ENCODE measurements around the gene ANKS1B. TPM values are rescaled to one million over a fixed set of nuclear protein-coding genes. Genes with fewer than 3 reads are reported as not detected.
"Not testable (repeated sequence)": the region's sequence is repeated elsewhere in the genome, so short reads cannot be mapped to it uniquely, and the experiment has no call there.

The ANKS1B gene
- total RNA-seq, 1 donor from 2014 or later: 11.3 TPM

- peaks cover 1% of the 10 kb centered on the region for H3K9me3 Mint-ChIP-seq (ENCODE audit: unreplicated experiment)
- no peaks in the 10 kb centered on the region for H3K4me1 Mint-ChIP-seq (ENCODE audit: low read depth, unreplicated experiment)
- no peaks in the 10 kb centered on the region for H3K36me3 Mint-ChIP-seq (ENCODE audit: unreplicated experiment)
- no peak overlapping the region for H3K27ac Mint-ChIP-seq (ENCODE audit: unreplicated experiment)
- no peaks in the 10 kb centered on the region for H3K27me3 Mint-ChIP-seq (ENCODE audit: unreplicated experiment)
- TF ChIP-seq CTCF (IDR thresholded peaks at IDR 0.05; ENCODE audit: partially characterized antibody, unreplicated experiment): no peak
- no peak overlapping the region for H3K4me3 Mint-ChIP-seq (ENCODE audit: unreplicated experiment)
- DNase-seq: no peak
Measured at GRCh38 chr12:98840325-98840724, 1144.4 kb downstream of the ANKS1B start.

GRCh38 chr12:98838231-98838647 lies 1146.5 kb downstream of the ANKS1B start:
- no peaks in the 10 kb centered on the region for H3K27me3 Mint-ChIP-seq (ENCODE audit: unreplicated experiment)
- H3K27ac Mint-ChIP-seq (ENCODE audit: unreplicated experiment): no peak overlapping the region
- no peak overlapping the region for H3K4me3 Mint-ChIP-seq (ENCODE audit: unreplicated experiment)
- no peaks in the 10 kb centered on the region for H3K4me1 Mint-ChIP-seq (ENCODE audit: low read depth, unreplicated experiment)
- H3K36me3 Mint-ChIP-seq (ENCODE audit: unreplicated experiment): no peaks in the 10 kb centered on the region
- peak; percentile 48 for TF ChIP-seq CTCF (IDR thresholded peaks at IDR 0.05; ENCODE audit: partially characterized antibody, unreplicated experiment)
- peaks cover 1% of the 10 kb centered on the region for H3K9me3 Mint-ChIP-seq (ENCODE audit: unreplicated experiment)
- no peak for DNase-seq

- DNase-seq; H3K27me3 Mint-ChIP-seq (ENCODE audit: unreplicated experiment); H3K27ac Mint-ChIP-seq (ENCODE audit: unreplicated experiment); H3K4me3 Mint-ChIP-seq (ENCODE audit: unreplicated experiment); H3K9me3 Mint-ChIP-seq (ENCODE audit: unreplicated experiment); H3K36me3 Mint-ChIP-seq (ENCODE audit: unreplicated experiment); H3K4me1 Mint-ChIP-seq (ENCODE audit: low read depth, unreplicated experiment): not testable (repeated sequence)
Measured at GRCh38 chr12:98837134-98837752, 1147.5 kb downstream of the ANKS1B start.

GRCh38 chr12:98830657-98831056 lies 1154.1 kb downstream of the ANKS1B start:
- H3K27me3 Mint-ChIP-seq (ENCODE audit: unreplicated experiment): no peaks in the 10 kb centered on the region
- H3K36me3 Mint-ChIP-seq (ENCODE audit: unreplicated experiment): no peaks in the 10 kb centered on the region
- no peak for TF ChIP-seq CTCF (IDR thresholded peaks at IDR 0.05; ENCODE audit: partially characterized antibody, unreplicated experiment)
- H3K27ac Mint-ChIP-seq (ENCODE audit: unreplicated experiment): no peak overlapping the region
- no peak overlapping the region for H3K4me3 Mint-ChIP-seq (ENCODE audit: unreplicated experiment)
- DNase-seq: no peak
- no peaks in the 10 kb centered on the region for H3K4me1 Mint-ChIP-seq (ENCODE audit: low read depth, unreplicated experiment)
- H3K9me3 Mint-ChIP-seq (ENCODE audit: unreplicated experiment): no peaks in the 10 kb centered on the region

GRCh38 chr12:98828802-98829600 lies 1155.7 kb downstream of the ANKS1B start:
- Mint-ChIP-seq H3K36me3 (ENCODE audit: unreplicated experiment) (no peaks in the 10 kb centered on the region), H3K27ac (ENCODE audit: unreplicated experiment) (no peak overlapping the region)

More at GRCh38 chr12:98828802-98829600, 1155.7 kb downstream of the ANKS1B start:
- DNase-seq: no peak
- Mint-ChIP-seq H3K27me3 (ENCODE audit: unreplicated experiment) (no peaks in the 10 kb centered on the region), H3K9me3 (ENCODE audit: unreplicated experiment) (no peaks in the 10 kb centered on the region), H3K4me1 (ENCODE audit: low read depth, unreplicated experiment) (no peaks in the 10 kb centered on the region), H3K4me3 (ENCODE audit: unreplicated experiment) (no peak overlapping the region)
- no peak for TF ChIP-seq CTCF (IDR thresholded peaks at IDR 0.05; ENCODE audit: partially characterized antibody, unreplicated experiment)

Data from glutamatergic neuron (in vitro differentiated cells).